Astrocyte (in vitro differentiated cells and primary cell): ENCODE results near the gene PRSS36.

Experiments used
- CTCF ChIP-seq: IDR thresholded peaks from 2 replicates; pipeline ENCODE4 v1.5.1; 2011; ENCODE audit warnings: low read depth, mild to moderate bottlenecking, inconsistent platforms, low read length, moderate library complexity; ENCODE audit not compliant: insufficient read depth
- EZH2 ChIP-seq: IDR thresholded peaks from 2 replicates; pipeline ENCODE4 v1.6.1; 2012; ENCODE audit warnings: mild to moderate bottlenecking, low read length, inconsistent platforms; ENCODE audit not compliant: insufficient read depth

GRCh38 chr16:31184888-31185287 is 35.0 kb upstream of the PRSS36 start:
- no peak for TF ChIP-seq EZH2
- no peak for TF ChIP-seq CTCF
